ENCODE measurements around the gene ZNF695. TPM values are rescaled to one million over a fixed set of nuclear protein-coding genes. Genes with fewer than 3 reads are reported as not detected.

ZNF695 gene
- total and polyA plus RNA-seq, 2 donors (not counting 3 experiments of a cell fraction or from before 2014, with no cell fraction given): 2.0 to 5.5 TPM

DNA sequence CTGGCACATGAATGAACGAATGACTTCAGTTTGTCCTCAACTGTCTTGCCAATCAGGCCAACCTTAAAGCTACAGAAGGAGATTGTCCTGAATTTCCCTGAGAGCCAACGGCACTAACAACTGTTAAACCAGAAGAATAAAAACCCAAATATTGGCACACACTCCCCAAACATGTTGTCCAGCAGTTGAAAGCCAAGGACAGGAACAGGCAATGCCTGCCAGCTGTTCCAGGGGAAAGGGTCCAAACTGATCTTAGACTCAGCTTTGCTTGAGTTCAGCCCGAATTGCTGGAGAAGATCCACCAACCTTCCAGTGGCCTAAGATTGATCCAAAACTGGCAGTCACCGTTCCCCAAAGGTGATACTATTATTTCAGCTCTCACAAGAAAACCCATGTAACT is 53.7 kb downstream of the ZNF695 start:
- no peak overlapping the region for H2AFZ ChIP-seq (ENCODE audit: low read depth, low read length)
- no peaks in the 10 kb centered on the region for H4K20me1 ChIP-seq (replicated peaks; ENCODE audit: control insufficient read depth, extremely low read depth, insufficient read depth, low read length)
- TF ChIP-seq GATA2 (IDR thresholded peaks at IDR 0.05; ENCODE audit: insufficient read depth, insufficient read length, low read depth, low read length): no peak
- TF ChIP-seq EZH2 (IDR thresholded peaks at IDR 0.05; ENCODE audit: borderline replicate concordance, low read depth, low read length, severe bottlenecking): no peak
- TF ChIP-seq, protein P1, sequence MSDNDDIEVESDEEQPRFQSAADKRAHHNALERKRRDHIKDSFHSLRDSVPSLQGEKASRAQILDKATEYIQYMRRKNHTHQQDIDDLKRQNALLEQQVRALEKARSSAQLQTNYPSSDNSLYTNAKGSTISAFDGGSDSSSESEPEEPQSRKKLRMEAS (IDR thresholded peaks at IDR 0.05; ENCODE audit: insufficient read depth, insufficient read length): no peak
- TF ChIP-seq FOS (IDR thresholded peaks at IDR 0.05; ENCODE audit: borderline replicate concordance, insufficient read depth, low read length): no peak
- no peak for TF ChIP-seq MYC (IDR thresholded peaks at IDR 0.05; ENCODE audit: low read depth, low read length)
- no peak for TF ChIP-seq POLR2AphosphoS5 (IDR thresholded peaks at IDR 0.05; ENCODE audit: insufficient read depth, low read depth, low read length)
- no peak for TF ChIP-seq JUN (IDR thresholded peaks at IDR 0.05; ENCODE audit: borderline replicate concordance, insufficient read depth, insufficient read length, low read depth)
- no peak for TF ChIP-seq POLR2A (IDR thresholded peaks at IDR 0.05; ENCODE audit: low read depth, low read length)
- TF ChIP-seq, protein P2, sequence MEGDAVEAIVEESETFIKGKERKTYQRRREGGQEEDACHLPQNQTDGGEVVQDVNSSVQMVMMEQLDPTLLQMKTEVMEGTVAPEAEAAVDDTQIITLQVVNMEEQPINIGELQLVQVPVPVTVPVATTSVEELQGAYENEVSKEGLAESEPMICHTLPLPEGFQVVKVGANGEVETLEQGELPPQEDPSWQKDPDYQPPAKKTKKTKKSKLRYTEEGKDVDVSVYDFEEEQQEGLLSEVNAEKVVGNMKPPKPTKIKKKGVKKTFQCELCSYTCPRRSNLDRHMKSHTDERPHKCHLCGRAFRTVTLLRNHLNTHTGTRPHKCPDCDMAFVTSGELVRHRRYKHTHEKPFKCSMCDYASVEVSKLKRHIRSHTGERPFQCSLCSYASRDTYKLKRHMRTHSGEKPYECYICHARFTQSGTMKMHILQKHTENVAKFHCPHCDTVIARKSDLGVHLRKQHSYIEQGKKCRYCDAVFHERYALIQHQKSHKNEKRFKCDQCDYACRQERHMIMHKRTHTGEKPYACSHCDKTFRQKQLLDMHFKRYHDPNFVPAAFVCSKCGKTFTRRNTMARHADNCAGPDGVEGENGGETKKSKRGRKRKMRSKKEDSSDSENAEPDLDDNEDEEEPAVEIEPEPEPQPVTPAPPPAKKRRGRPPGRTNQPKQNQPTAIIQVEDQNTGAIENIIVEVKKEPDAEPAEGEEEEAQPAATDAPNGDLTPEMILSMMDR (IDR thresholded peaks at IDR 0.05; ENCODE audit: extremely low read depth in 1 of 2, insufficient read depth in 1 of 2, low read depth in 1 of 2, low read length in 2 of 2): no peak
- dilution Hi-C loops (cut with MboI; ENCODE audit: extremely low pct_ligation_motif_present, low sequenced_read_pairs): no loop called here
- no peaks in the 10 kb centered on the region for H3K36me3 ChIP-seq (ENCODE audit: control insufficient read depth in 2 of 2, extremely low read depth in 1 of 2, insufficient read depth in 2 of 2, low read length in 2 of 2)
- H3K27ac ChIP-seq (ENCODE audit: insufficient read depth, low read depth, low read length): no peak overlapping the region
- intact Hi-C loops (cut with micrococcal nuclease): no loop called here
- no peaks in the 10 kb centered on the region for H3K4me1 ChIP-seq (ENCODE audit: control insufficient read depth, extremely low read depth, insufficient read depth, low read length)
- no peak overlapping the region for H3K4me3 ChIP-seq (replicated peaks in 1 of 3; ENCODE audit: insufficient read depth in 1 of 3, low read depth in 1 of 3, low read length in 3 of 3)
- no peak overlapping the region for H3K4me2 ChIP-seq (ENCODE audit: insufficient read depth, low read length)
- FAIRE-seq: no peak
- BruUV-seq (replicated peaks): no TSS peak
- H3K79me2 ChIP-seq (ENCODE audit: control insufficient read depth, insufficient read depth, low read length): no peaks in the 10 kb centered on the region
- H3K27me3 ChIP-seq (ENCODE audit: control insufficient read depth in 2 of 2, insufficient read depth in 2 of 2, low read length in 2 of 2): no peaks in the 10 kb centered on the region
- no peaks in the 10 kb centered on the region for H3K9me1 ChIP-seq (replicated peaks; ENCODE audit: control insufficient read depth, extremely low read depth, insufficient read depth, low read length)
- POLR2A ChIA-PET: no interaction called here
- no peak for DNase-seq (ENCODE audit: low read depth, low spot score)
- H3K9me3 ChIP-seq (replicated peaks; ENCODE audit: control insufficient read depth, insufficient read depth, low read length): no peaks in the 10 kb centered on the region
- CTCF ChIA-PET: interaction anchor here (1.3 kb wide), 1 partner anchor 18 kb away, joined by 6 read pairs; no protein-coding TSS in a partner anchor
- no peak overlapping the region for H3K9ac ChIP-seq (replicated peaks; ENCODE audit: extremely low read depth, insufficient read depth, low read length)

All from endothelial cell of umbilical vein (primary cell).